IPS-NIHi7 (cell line): ENCODE results near the gene VENTX.

Source experiments
- DNase-seq: peaks from one replicate; pipeline ENCODE4 v3.0.0; 2012; ENCODE audit warnings: mixed read lengths; ENCODE audit errors: extremely low spot score

VENTX gene

GRCh38 chr10:133201948-133202725 is 35.5 kb upstream of the VENTX start:
- no peak for DNase-seq

- DNase-seq: no peak
Observed at GRCh38 chr10:133202778-133203651, 34.6 kb upstream of the VENTX start.

- DNase-seq: no peak
Observed at GRCh38 chr10:133203652-133204195, 33.9 kb upstream of the VENTX start.

- DNase-seq: no peak
Observed at GRCh38 chr10:133204226-133205015, 33.2 kb upstream of the VENTX start.

GRCh38 chr10:133205146-133205545 is 32.5 kb upstream of the VENTX start:
- no peak for DNase-seq

- no peak for DNase-seq
Observed at GRCh38 chr10:133206356-133207040, 31.2 kb upstream of the VENTX start.

GRCh38 chr10:133207041-133207600 is 30.5 kb upstream of the VENTX start:
- DNase-seq: no peak

GRCh38 chr10:133207627-133208026 is 30.0 kb upstream of the VENTX start:
- no peak for DNase-seq

- DNase-seq: no peak
Observed at GRCh38 chr10:133208466-133208865, 29.2 kb upstream of the VENTX start.

- no peak for DNase-seq
Observed at GRCh38 chr10:133209117-133209516, 28.5 kb upstream of the VENTX start.

GRCh38 chr10:133209641-133210040 is 28.0 kb upstream of the VENTX start:
- DNase-seq: no peak

GRCh38 chr10:133210398-133211140 is 27.1 kb upstream of the VENTX start:
- no peak for DNase-seq

GRCh38 chr10:133211141-133211830 is 26.4 kb upstream of the VENTX start:
- no peak for DNase-seq

GRCh38 chr10:133211959-133212852 is 25.4 kb upstream of the VENTX start:
- DNase-seq: no peak

GRCh38 chr10:133212853-133213494 is 24.7 kb upstream of the VENTX start:
- no peak for DNase-seq

GRCh38 chr10:133213641-133214467 is 23.8 kb upstream of the VENTX start:
- DNase-seq: no peak
